ENCODE data around the gene SLC23A2.

SLC23A2 gene

DNA sequence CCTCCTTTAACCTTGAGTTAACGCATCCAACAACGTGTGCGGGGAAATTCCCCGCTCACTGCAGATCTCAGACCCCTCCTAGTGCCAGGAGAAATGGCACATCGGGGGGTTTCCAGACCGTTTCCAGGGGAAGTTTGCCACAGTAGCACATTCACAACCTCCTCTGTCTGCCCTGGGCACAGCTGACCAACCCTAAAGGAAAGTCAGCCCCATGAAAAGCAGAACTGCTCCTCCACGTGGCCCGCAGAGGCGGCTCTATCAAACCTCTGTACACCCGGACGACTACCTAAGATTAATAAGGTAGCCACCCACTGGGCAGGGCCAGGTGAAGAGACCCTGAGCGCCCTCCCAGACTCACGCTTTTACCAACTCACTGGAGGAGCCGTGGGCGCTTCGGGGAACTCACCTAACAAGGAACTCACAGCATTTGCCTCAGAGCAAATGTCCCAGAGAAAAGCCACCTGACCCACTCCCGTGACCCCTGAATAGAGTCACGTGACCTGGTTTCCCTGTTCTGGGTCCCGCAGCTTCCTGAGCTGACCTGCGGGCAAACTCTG is 186.5 kb downstream of the SLC23A2 start:
- H3K4me3 ChIP-seq (ENCODE audit: low read depth, low read length) = peak overlapping the region; percentile 66
- peak; percentile 88 for DNase-seq (ENCODE audit: low read depth)
- TF ChIP-seq MYC (IDR thresholded peaks at IDR 0.05; ENCODE audit: low read depth, low read length) = peak; percentile 98
- peak; percentile 18 for TF ChIP-seq POLR2A (IDR thresholded peaks at IDR 0.05; ENCODE audit: extremely low read depth, insufficient read length)
- TF ChIP-seq, protein P1, sequence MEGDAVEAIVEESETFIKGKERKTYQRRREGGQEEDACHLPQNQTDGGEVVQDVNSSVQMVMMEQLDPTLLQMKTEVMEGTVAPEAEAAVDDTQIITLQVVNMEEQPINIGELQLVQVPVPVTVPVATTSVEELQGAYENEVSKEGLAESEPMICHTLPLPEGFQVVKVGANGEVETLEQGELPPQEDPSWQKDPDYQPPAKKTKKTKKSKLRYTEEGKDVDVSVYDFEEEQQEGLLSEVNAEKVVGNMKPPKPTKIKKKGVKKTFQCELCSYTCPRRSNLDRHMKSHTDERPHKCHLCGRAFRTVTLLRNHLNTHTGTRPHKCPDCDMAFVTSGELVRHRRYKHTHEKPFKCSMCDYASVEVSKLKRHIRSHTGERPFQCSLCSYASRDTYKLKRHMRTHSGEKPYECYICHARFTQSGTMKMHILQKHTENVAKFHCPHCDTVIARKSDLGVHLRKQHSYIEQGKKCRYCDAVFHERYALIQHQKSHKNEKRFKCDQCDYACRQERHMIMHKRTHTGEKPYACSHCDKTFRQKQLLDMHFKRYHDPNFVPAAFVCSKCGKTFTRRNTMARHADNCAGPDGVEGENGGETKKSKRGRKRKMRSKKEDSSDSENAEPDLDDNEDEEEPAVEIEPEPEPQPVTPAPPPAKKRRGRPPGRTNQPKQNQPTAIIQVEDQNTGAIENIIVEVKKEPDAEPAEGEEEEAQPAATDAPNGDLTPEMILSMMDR (IDR thresholded peaks at IDR 0.05; ENCODE audit: low read depth, low read length) = no peak
- TF ChIP-seq MAX (IDR thresholded peaks at IDR 0.05; ENCODE audit: low read depth, low read length) = peak; percentile 97

- peak; percentile 94 for DNase-seq (ENCODE audit: low read depth)
- TF ChIP-seq MYC (IDR thresholded peaks at IDR 0.05; ENCODE audit: low read depth, low read length) = 0 out of 2 replicates have a peak, but pooled peaks have one; percentile 9
- TF ChIP-seq, protein P1 (IDR thresholded peaks at IDR 0.05; ENCODE audit: low read depth, low read length) = no peak
- no peak; the same call in 1 of the 2 replicates for TF ChIP-seq MAX (IDR thresholded peaks at IDR 0.05; ENCODE audit: low read depth, low read length)
- peak; percentile 27 for TF ChIP-seq POLR2A (IDR thresholded peaks at IDR 0.05; ENCODE audit: extremely low read depth, insufficient read length)
- H3K4me3 ChIP-seq (ENCODE audit: low read depth, low read length) = peak overlapping the region; percentile 66
Measured at GRCh38 chr20:4813863-4814695, 187.2 kb downstream of the SLC23A2 start.

DNA sequence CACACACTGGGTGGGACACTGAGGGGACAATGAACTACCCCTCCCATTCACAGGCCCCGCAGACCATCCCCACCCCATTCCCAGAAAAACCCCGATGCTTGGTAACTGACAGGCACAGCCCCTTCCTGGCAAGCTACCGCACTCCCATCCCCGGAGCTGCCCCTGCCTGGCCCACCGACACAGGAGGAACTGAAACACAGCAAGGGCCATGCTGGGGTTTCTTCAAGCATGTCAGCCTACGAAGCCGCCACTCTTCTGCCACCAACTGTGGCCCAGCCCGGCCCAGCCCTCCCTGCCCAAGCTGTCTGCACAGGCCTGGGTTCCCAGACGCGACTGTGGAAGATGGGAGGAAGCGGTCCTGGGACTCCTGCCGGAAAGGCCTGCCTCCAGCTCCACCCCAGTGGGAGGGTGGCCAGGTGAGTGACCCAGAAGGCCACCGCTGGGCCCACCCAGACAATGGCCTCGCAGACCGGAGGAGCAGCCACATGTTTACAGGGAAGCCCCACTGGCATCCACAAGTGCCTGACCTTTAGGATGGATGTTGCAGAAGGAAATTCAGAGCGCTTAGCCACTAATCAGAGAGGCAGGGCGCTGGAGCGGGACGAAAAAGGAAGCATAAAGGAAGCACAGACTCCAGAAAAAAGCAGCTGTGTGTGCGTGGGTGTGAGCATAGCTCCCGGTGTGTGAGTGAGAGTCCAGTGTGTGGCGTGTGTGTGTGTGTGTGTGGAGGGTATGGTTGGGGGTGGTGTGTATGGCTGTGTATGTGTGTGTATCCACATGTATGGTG is 188.0 kb downstream of the SLC23A2 start:
- peak; percentile 51 for DNase-seq (ENCODE audit: low read depth)
- peak overlapping the region; percentile 7 for H3K4me3 ChIP-seq (ENCODE audit: low read depth, low read length)
- no peak for TF ChIP-seq MAX (IDR thresholded peaks at IDR 0.05; ENCODE audit: low read depth, low read length)
- no peak for TF ChIP-seq POLR2A (IDR thresholded peaks at IDR 0.05; ENCODE audit: extremely low read depth, insufficient read length)
- no peak for TF ChIP-seq MYC (IDR thresholded peaks at IDR 0.05; ENCODE audit: low read depth, low read length)
- TF ChIP-seq, protein P1 (IDR thresholded peaks at IDR 0.05; ENCODE audit: low read depth, low read length) = no peak

GRCh38 chr20:4812641-4813075 is 188.7 kb downstream of the SLC23A2 start:
- peak overlapping the region; percentile 7 for H3K4me3 ChIP-seq (ENCODE audit: low read depth, low read length)
- TF ChIP-seq POLR2A (IDR thresholded peaks at IDR 0.05; ENCODE audit: extremely low read depth, insufficient read length) (no peak), MYC (IDR thresholded peaks at IDR 0.05; ENCODE audit: low read depth, low read length) (no peak; the same call in 1 of the 2 replicates), MAX (IDR thresholded peaks at IDR 0.05; ENCODE audit: low read depth, low read length) (0 out of 2 replicates have a peak, but pooled peaks have one; percentile 6)
- TF ChIP-seq, protein P1 (IDR thresholded peaks at IDR 0.05; ENCODE audit: low read depth, low read length) = no peak
- peak; percentile 69 for DNase-seq (ENCODE audit: low read depth)

DNA sequence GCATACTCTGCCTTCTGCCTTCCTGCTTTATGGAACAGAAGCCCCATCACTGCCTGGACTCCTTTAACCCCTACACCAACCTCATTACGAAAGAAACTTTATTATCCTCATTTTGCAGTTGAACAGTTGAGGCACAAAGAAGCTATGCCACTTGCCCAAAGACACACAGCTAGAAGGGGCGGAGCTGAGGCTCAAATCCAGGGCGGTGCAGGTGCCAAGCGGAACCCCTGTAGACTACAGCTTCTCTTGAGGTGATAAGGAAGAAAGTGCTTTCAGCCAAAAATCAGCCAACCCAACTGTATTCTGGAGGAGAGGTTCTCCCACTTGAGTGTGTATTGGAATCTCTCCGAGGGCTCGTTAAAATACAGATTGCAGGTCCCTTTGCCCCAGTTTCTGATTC is 189.1 kb downstream of the SLC23A2 start:
- H3K4me3 ChIP-seq (ENCODE audit: low read depth, low read length) = peak overlapping the region; percentile 41
- TF ChIP-seq, protein P1 (IDR thresholded peaks at IDR 0.05; ENCODE audit: low read depth, low read length) = no peak
- no peak for DNase-seq (ENCODE audit: low read depth)

All from NB4 (cell line).